NCI-H2081 treated with DMSO at 0.1 percent for 48 hours (cell line): ENCODE data around the gene ADAMTS10.
"Not testable (repeated sequence)": the region's sequence is repeated elsewhere in the genome, so short reads cannot be mapped to it uniquely, and the experiment has no call there.

Experiments used
- DNase-seq: peaks from one replicate; lab custom pipeline; 2025; lab: John Stamatoyannopoulos, UW

Gene ADAMTS10

GRCh38 chr19:8610041-8610935, at the start of gene ADAMTS10:
Gene ADAMTS10 (minus strand): TSS chr19:8610715. CDS start chr19:8605710, 5,005 bp downstream.
- no peak for DNase-seq

GRCh38 chr19:8659905-8660304, 49.4 kb upstream of the ADAMTS10 start:
- DNase-seq = no peak

GRCh38 chr19:8657869-8658268, 47.4 kb upstream of the ADAMTS10 start:
- no peak for DNase-seq

GRCh38 chr19:8655340-8655709, 44.8 kb upstream of the ADAMTS10 start:
- no peak for DNase-seq

- no peak for DNase-seq
Measured at GRCh38 chr19:8654591-8655339, 44.2 kb upstream of the ADAMTS10 start.

GRCh38 chr19:8648240-8648639, 37.7 kb upstream of the ADAMTS10 start:
- no peak for DNase-seq

GRCh38 chr19:8643860-8644653, 33.5 kb upstream of the ADAMTS10 start:
- DNase-seq = no peak

GRCh38 chr19:8642561-8642960, 32.0 kb upstream of the ADAMTS10 start:
- no peak for DNase-seq

- DNase-seq = no peak
Measured at GRCh38 chr19:8641908-8642547, 31.5 kb upstream of the ADAMTS10 start.

- no peak for DNase-seq
Measured at GRCh38 chr19:8641221-8641907, 30.8 kb upstream of the ADAMTS10 start.

- no peak for DNase-seq
Measured at GRCh38 chr19:8640402-8641004, 30.0 kb upstream of the ADAMTS10 start.

GRCh38 chr19:8639821-8640401, 29.4 kb upstream of the ADAMTS10 start:
- no peak for DNase-seq

- DNase-seq = no peak
Measured at GRCh38 chr19:8638078-8638619, 27.6 kb upstream of the ADAMTS10 start.

- DNase-seq = not testable (repeated sequence)
Measured at GRCh38 chr19:8637070-8637469, 26.6 kb upstream of the ADAMTS10 start.

GRCh38 chr19:8635422-8635821, 24.9 kb upstream of the ADAMTS10 start:
- no peak for DNase-seq

- DNase-seq = no peak
Measured at GRCh38 chr19:8631425-8631819, 20.9 kb upstream of the ADAMTS10 start.

- no peak for DNase-seq
Measured at GRCh38 chr19:8630796-8631424, 20.4 kb upstream of the ADAMTS10 start.

GRCh38 chr19:8629996-8630683, 19.6 kb upstream of the ADAMTS10 start, which contains the start of gene NFILZ:
Gene NFILZ (plus strand): TSS chr19:8630633. CDS start chr19:8676766, 46,133 bp downstream.
- no peak for DNase-seq

GRCh38 chr19:8629184-8629583, 18.7 kb upstream of the ADAMTS10 start:
- DNase-seq = no peak
